Progenitor cell of endocrine pancreas (in vitro differentiated cells): Measurements from ENCODE around the gene PRSS12. TPM values are rescaled to one million over a fixed set of nuclear protein-coding genes. Genes with fewer than 3 reads are reported as not detected.

Experiments used
- DNase-seq: peaks from one replicate; pipeline ENCODE4 v3.0.0; 2021; ENCODE audit warnings: low spot score; ENCODE audit not compliant: unreplicated experiment
- H3K27ac Mint-ChIP-seq: 2 replicates; pipeline ENCODE4 v1.8.0; 2021; ENCODE audit warnings: mild to moderate bottlenecking, moderate library complexity, mixed read lengths
- H3K27me3 Mint-ChIP-seq: 2 replicates; pipeline ENCODE4 v1.8.0; 2021; ENCODE audit warnings: mixed read lengths
- H3K36me3 Mint-ChIP-seq: 2 replicates; pipeline ENCODE4 v1.8.0; 2022; ENCODE audit warnings: mixed read lengths; ENCODE audit not compliant: insufficient read depth
- H3K4me1 Mint-ChIP-seq: 2 replicates; pipeline ENCODE4 v1.8.0; 2021; ENCODE audit warnings: low read depth, mixed read lengths
- H3K4me3 Mint-ChIP-seq: 2 replicates; pipeline ENCODE4 v1.8.0; 2021; ENCODE audit warnings: low read depth, mild to moderate bottlenecking, moderate library complexity, mixed read lengths
- H3K9me3 Mint-ChIP-seq: 2 replicates; pipeline ENCODE4 v1.8.0; 2021; ENCODE audit warnings: low read depth, mixed read lengths
- total RNA-seq: library from RNA; stranded (reverse); gene quantifications from 2 replicates; pipeline ENCODE4 v1.2.1, GENCODE V29; 2021
- TF ChIP-seq, protein P1 (sequence below): fragments of 200-600 bp; sonication (generic); IDR thresholded peaks from one replicate; pipeline ENCODE4 v1.5.0; 2021; ENCODE audit warnings: antibody characterized with exemption, mild to moderate bottlenecking; ENCODE audit not compliant: unreplicated experiment

The PRSS12 gene
- total RNA-seq, 1 donor from 2014 or later: 3.4 TPM

DNA sequence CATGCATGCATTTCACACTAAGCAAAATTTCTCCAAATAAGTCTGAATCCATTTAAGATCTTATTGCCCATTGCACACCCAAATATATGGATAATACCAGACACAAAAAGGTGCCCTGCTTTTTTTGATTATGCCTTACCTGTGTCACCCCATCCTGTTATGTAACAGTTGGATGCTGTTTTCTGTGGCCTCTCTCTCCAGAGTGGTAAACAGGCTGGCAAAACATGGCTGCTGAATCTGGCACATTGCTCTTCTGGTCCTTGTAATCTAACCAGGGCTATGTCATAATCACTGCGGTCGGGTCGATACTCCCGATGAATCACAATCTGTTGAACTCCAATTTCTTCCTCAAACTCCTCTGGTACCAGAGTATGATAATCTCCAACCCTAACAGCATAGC, 70.1 kb downstream of the PRSS12 start:
- Mint-ChIP-seq H3K4me1 (peaks cover 13% of the 10 kb centered on the region), H3K27me3 (no peaks in the 10 kb centered on the region), H3K36me3 (peaks cover 3% of the 10 kb centered on the region), H3K9me3 (no peaks in the 10 kb centered on the region), H3K4me3 (no peak overlapping the region), H3K27ac (no peak overlapping the region)
- TF ChIP-seq, protein P1, sequence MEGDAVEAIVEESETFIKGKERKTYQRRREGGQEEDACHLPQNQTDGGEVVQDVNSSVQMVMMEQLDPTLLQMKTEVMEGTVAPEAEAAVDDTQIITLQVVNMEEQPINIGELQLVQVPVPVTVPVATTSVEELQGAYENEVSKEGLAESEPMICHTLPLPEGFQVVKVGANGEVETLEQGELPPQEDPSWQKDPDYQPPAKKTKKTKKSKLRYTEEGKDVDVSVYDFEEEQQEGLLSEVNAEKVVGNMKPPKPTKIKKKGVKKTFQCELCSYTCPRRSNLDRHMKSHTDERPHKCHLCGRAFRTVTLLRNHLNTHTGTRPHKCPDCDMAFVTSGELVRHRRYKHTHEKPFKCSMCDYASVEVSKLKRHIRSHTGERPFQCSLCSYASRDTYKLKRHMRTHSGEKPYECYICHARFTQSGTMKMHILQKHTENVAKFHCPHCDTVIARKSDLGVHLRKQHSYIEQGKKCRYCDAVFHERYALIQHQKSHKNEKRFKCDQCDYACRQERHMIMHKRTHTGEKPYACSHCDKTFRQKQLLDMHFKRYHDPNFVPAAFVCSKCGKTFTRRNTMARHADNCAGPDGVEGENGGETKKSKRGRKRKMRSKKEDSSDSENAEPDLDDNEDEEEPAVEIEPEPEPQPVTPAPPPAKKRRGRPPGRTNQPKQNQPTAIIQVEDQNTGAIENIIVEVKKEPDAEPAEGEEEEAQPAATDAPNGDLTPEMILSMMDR: no peak
- DNase-seq: no peak

DNA sequence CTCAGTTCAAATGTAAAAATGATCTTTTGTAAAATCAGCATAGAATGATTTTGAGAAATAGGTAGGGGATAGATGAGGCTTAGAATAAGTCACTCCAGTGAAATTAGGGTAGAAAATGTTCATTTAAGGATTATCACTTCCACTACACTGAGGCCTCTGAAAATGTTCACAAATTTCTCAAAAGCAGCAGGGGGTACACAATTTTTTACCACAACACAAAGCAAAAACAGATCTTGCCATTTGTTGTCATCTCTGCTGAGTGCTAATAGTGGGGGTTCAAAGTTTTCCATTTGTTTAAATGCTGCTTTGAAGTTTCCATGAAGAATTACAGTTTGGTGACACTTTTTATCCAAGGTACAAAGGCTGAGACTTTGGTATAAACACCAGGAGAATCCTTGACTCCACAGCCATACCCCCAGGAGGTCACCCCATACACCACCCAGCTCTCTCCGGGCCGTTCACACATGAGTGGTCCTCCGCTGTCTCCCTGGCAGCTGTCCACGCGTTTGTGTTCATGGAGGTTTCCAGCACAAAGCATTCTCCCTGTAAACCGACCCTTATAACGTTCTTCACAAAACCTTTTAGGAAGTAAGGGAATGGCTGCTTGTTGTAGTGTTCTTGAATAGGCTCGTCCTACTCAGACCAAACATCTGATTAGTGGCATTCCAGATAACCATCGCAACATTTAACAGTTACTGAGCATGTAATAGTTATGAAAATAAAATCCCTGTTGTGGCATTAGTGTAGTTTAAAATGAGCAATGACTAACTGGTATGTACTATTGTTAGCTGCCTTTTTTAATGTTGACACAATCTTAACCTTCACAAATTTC, 71.0 kb downstream of the PRSS12 start:
- Mint-ChIP-seq H3K4me1 (peaks cover 15% of the 10 kb centered on the region), H3K4me3 (no peak overlapping the region)
- no peak for DNase-seq

DNA sequence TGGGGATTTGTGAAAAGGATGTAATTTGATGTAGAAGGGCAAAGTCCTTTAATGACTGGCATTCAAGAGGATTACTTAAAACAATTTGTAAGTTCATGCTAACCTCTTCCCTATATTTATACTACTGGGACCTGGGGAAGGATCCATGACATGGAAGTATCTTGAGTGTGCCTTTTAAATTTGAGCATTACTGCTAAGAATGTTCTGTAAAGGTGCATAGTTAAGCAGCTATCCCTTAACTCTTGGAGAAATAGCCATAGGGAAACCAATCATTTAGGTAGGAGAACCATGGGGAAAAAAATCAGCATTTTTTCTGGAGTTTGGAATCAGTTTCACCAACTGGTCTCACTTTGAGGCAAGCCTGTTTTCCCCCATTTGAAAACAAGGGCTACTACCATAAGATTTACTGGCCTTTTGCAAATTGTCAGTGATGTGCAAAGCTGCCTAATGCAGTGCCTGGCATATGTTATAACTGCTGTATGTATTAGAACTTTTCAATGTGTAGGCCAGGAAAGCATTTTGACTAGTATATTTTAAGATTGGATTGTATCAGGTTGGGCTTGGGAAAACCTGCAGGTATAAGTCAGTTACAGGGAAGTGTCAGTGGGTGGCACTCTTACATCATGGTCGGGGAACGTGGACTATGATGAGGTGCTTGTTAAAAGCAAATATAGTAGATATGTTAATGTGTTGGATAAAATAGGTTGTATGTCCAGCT, 72.1 kb downstream of the PRSS12 start:
- Mint-ChIP-seq H3K27me3 (no peaks in the 10 kb centered on the region), H3K4me1 (peaks cover 15% of the 10 kb centered on the region), H3K9me3 (no peaks in the 10 kb centered on the region), H3K27ac (peak overlapping the region; percentile 71), H3K36me3 (peaks cover 3% of the 10 kb centered on the region), H3K4me3 (peak overlapping the region; percentile 95)
- no peak for DNase-seq
- TF ChIP-seq, protein P1: peak; percentile 80

More for the DNA sequence above, 71.0 kb downstream of the PRSS12 start:
- Mint-ChIP-seq H3K27ac (no peak overlapping the region), H3K36me3 (peaks cover 3% of the 10 kb centered on the region), H3K9me3 (no peaks in the 10 kb centered on the region), H3K27me3 (no peaks in the 10 kb centered on the region)
- TF ChIP-seq, protein P1: no peak

DNA sequence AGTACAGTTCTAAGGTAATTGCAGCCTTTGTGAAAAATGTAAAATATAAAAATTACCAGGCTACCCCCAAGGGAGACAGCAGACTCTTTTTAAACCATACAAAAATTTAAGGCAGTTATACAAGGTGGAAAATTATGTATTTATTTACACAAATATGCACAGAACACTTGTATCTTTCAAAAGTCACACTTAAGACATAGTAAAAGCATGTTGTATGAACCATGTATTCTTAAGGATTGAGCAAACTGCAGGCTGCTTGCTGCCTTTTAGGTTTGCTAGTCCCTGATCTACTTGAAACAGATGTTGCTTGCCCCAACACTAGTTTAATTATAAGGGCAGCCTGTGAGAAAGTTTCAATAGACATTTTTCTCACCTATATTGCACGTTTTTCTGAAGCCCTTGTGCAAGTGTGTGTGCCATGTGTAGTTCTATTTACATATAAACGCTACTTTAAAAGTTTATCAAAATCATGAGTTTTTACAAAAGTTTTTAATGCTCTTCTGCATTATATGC, 72.8 kb downstream of the PRSS12 start:
- no peaks in the 10 kb centered on the region for H3K27me3 Mint-ChIP-seq
- peak overlapping the region; percentile 95 for H3K4me3 Mint-ChIP-seq
- DNase-seq: no peak
- peaks cover 3% of the 10 kb centered on the region for H3K36me3 Mint-ChIP-seq
- no peak overlapping the region for H3K27ac Mint-ChIP-seq
- H3K9me3 Mint-ChIP-seq: no peaks in the 10 kb centered on the region
- H3K4me1 Mint-ChIP-seq: peaks cover 15% of the 10 kb centered on the region
- TF ChIP-seq, protein P1: no peak

DNA sequence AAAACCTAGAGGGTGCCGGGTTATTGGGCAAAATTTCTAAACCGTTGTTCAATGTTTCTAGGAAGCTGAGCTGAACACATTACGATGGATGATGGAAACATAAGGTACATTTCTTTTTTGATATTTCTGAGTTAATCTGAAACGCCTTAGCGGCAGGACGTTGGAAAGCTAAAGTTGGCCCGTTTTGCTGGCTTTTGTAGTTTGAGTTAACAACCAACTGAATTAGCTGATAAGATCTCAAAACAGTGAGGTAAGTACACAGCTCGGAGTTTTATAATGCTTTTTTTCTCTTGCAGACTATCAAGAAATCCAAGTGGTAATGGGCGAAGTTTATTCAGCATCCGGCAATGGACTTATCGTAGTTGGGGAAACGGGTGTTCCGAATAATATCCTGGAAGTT, 73.5 kb downstream of the PRSS12 start:
- no peaks in the 10 kb centered on the region for H3K9me3 Mint-ChIP-seq
- peaks cover 3% of the 10 kb centered on the region for H3K36me3 Mint-ChIP-seq
- H3K4me1 Mint-ChIP-seq: peaks cover 15% of the 10 kb centered on the region
- TF ChIP-seq, protein P1: no peak
- no peak for DNase-seq
- H3K27me3 Mint-ChIP-seq: no peaks in the 10 kb centered on the region
- peak overlapping the region; percentile 95 for H3K4me3 Mint-ChIP-seq
- peak overlapping the region; percentile 99 for H3K27ac Mint-ChIP-seq
